Mononuclear cell (primary cell): ENCODE data around the gene GNG3. TPM values are rescaled to one million over a fixed set of nuclear protein-coding genes. Genes with fewer than 3 reads are reported as not detected.

ENCODE experiments used
- H3K27me3 ChIP-seq: 2 replicates; pipeline ENCODE4 v1.6.0; 2011; ENCODE audit warnings: low read length, control low read depth; ENCODE audit not compliant: insufficient read depth
- H3K4me1 ChIP-seq: 2 replicates; pipeline ENCODE4 v1.5.1; 2011; ENCODE audit warnings: mild to moderate bottlenecking, low read length, control low read depth; ENCODE audit not compliant: insufficient read depth
- H3K4me3 ChIP-seq: 2 replicates; pipeline ENCODE4 v1.5.1; 2011; ENCODE audit warnings: mild to moderate bottlenecking, low read length, moderate library complexity
- H3K9me3 ChIP-seq: 2 replicates; pipeline ENCODE4 v1.5.1; 2011; ENCODE audit warnings: low read depth, mild to moderate bottlenecking, control low read depth, low read length
- total RNA-seq: library from RNA; depleted of rRNA; stranded (reverse); fragments of >200 nt; gene quantifications from one replicate; pipeline ENCODE4 v1.2.3, GENCODE V29; 2012

The GNG3 gene
- total RNA-seq, 1 donor, result not detected

DNA sequence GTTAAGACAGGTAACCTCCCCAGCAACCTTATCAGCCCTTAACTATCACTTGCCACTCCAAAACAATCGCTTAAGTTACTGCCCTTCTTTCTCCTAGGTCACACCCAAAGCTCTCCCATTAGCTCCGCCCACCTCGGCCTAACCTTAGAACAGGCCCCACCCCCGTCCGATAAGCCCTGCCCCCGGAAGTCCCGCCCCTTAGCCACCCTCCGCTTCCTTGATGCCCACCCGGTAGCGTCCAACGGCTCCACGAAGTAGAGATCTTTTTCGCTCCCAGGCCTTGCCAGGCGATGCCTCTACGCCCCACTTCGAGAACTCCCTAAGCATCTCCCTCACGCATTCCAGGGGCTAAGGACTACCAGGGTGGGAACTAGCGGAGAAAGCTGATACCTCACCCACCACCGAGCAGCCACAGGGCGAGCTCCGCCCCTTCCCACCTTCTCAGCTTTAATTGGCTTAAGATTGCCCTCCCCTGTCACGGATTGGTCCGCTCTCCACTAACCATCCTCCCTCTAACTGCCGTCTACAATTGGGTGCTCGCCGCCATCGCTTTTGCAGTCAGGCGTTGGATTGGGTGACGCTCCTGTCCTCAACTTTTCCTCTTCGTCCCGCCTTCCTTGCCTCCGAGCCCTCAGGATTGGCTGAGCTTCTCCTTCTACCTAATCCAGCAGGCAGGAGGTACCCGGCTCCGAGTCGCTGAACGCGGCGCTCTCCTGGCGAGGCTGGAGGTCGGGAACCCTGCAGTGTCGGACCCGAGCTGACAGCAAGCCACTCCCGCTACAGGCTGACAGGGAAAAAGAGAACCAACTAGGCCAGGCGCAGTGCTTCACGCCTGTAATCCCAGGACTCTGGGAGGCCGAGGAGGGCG lies 46.5 kb downstream of the GNG3 start, which contains the start of gene ZBTB3:
Gene ZBTB3, minus strand, starts transcription at position 425 of the 868 bp plus-strand sequence. CDS start 496 bp downstream, outside the sequence.
- Histone ChIP-seq H3K27me3 (no peaks in the 10 kb centered on the region), H3K4me3 (peak within 1 kb of the TSS; percentile 82), H3K4me1 (peaks cover 23% of the 10 kb centered on the region), H3K9me3 (no peaks in the 10 kb centered on the region)

DNA sequence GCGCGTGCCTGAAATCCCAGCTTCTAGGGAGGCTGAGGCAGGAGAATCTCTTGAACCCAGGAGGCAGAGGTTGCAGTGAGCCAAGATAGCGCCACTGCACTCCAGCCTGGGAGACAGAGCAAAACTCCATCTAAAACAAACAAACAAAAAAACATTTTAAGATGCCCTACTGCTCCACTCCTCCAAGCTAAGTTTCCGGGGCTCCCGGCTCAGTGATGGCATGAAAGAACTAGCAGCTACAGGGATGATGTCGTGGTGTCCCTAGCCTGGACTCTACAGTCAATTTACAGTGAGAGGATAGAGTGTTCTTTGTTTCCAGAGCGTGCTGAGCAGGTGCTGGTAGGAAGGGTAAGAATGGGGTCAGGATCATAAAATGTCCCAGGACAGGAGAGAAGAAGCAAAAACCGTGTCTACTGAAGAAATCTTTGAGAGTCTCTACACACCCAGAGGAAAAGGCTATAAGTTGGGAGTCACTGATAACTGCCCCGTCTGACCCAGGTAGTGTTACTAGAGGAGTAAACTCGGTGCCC lies 47.7 kb downstream of the GNG3 start:
- H3K4me3 ChIP-seq, result no peak overlapping the region
- H3K27me3 ChIP-seq, result no peaks in the 10 kb centered on the region
- H3K4me1 ChIP-seq, result peaks cover 23% of the 10 kb centered on the region
- H3K9me3 ChIP-seq, result no peaks in the 10 kb centered on the region

DNA sequence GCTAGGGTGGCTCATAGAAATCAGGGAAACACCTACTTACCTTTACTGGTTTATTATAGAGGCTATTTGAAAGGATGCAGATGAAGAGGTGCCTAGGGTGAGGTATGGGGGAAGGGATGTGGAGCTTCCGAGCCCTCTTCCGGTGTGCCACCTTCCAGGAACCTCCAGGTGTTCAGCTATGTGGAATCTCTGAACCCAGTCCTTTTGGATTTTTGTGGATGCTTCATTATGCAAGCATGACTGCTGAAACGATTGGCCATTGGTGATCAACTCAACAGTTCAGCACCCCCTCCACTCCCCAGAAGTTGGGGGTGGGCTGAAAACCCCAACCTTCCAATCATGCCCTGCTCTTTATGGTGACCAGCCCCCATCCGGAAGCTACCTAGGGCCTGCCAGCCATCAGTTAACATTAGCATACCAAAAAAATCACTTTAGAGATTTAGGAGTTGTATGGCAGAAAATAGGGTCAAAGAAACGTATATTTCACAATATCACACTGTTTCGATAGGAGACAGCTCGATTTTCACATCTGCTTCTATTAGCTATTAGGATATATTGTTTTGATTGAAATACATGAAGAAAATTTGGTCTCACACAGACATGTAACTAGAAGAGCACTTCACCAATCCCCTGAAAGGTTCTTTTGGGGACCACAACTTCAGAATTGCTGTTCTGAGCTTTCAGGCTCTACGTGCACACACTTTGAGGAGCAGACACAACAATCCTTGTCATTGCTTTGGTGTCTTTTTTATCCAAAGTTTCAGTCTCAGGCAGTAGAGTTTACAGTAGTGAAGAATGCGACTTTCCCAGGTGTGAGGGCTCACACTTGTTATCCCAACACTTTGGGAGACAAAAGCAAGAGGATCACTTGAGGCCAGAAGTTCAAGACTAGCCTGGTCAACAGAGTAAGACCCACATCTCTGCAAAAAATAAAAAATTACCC lies 50.6 kb downstream of the GNG3 start:
- H3K4me3 ChIP-seq, result no peak overlapping the region
- H3K4me1 ChIP-seq, result peaks cover 23% of the 10 kb centered on the region
- H3K27me3 ChIP-seq, result no peaks in the 10 kb centered on the region
- H3K9me3 ChIP-seq, result no peaks in the 10 kb centered on the region

Other genes starting within 250 kb of the GNG3 start
- gene AHNAK, start 160.9 kb upstream of the GNG3 start, total RNA-seq, result 281 TPM
- 2,066 TPM for gene EEF1G, start 133.8 kb upstream of the GNG3 start, total RNA-seq
- 3.3 TPM for gene TUT1, start 116.2 kb upstream of the GNG3 start, total RNA-seq
- gene MTA2, start 105.8 kb upstream of the GNG3 start, total RNA-seq, result 102 TPM
- gene EML3, start 94.9 kb upstream of the GNG3 start, total RNA-seq, result 32.2 TPM
- 1.3 TPM for gene ROM1, start 94.4 kb upstream of the GNG3 start, total RNA-seq
- gene B3GAT3, start 85.7 kb upstream of the GNG3 start, total RNA-seq, result 15.7 TPM
- 50.1 TPM for gene GANAB, start 61.1 kb upstream of the GNG3 start, total RNA-seq
- 12.4 TPM for gene INTS5, start 54.4 kb upstream of the GNG3 start, total RNA-seq
- 4.9 TPM for gene C11orf98, start 42.5 kb upstream of the GNG3 start, total RNA-seq
- 58.0 TPM for gene CSKMT, start 42.4 kb upstream of the GNG3 start, total RNA-seq
- 1.3 TPM for gene UQCC3, start 36.0 kb upstream of the GNG3 start, total RNA-seq
- 5.9 TPM for gene LBHD1, start 35.4 kb upstream of the GNG3 start, total RNA-seq
- gene UBXN1, start 28.6 kb upstream of the GNG3 start, total RNA-seq, result 136 TPM
- not detected for gene LRRN4CL, start 18.1 kb upstream of the GNG3 start, total RNA-seq
- 14.9 TPM for gene BSCL2, start 252 bp upstream of the GNG3 start, total RNA-seq
- gene HNRNPUL2, start 19.8 kb downstream of the GNG3 start, total RNA-seq, result 13.3 TPM
- gene TTC9C, start 20.8 kb downstream of the GNG3 start, total RNA-seq, result 7.5 TPM
- 5.7 TPM for gene ZBTB3, start 46.5 kb downstream of the GNG3 start, total RNA-seq
- 32.0 TPM for gene POLR2G, start 53.9 kb downstream of the GNG3 start, total RNA-seq
- 7.3 TPM for gene TAF6L, start 63.7 kb downstream of the GNG3 start, total RNA-seq
- gene TMEM179B, start 79.7 kb downstream of the GNG3 start, total RNA-seq, result 25.8 TPM
- gene TMEM223, start 84.3 kb downstream of the GNG3 start, total RNA-seq, result 8.5 TPM
- gene NXF1, start 97.8 kb downstream of the GNG3 start, total RNA-seq, result 169 TPM
- 48.2 TPM for gene STX5, start 124.4 kb downstream of the GNG3 start, total RNA-seq
- gene TEX54, start 125.2 kb downstream of the GNG3 start, total RNA-seq, result 2.4 TPM
- 143 TPM for gene WDR74, start 131.9 kb downstream of the GNG3 start, total RNA-seq
- 125 TPM for gene SLC3A2, start 173.2 kb downstream of the GNG3 start, total RNA-seq
- gene CHRM1, start 213.7 kb downstream of the GNG3 start, total RNA-seq, result not detected